SK-N-SH (cell line): ENCODE data around the gene APBB3. TPM values are rescaled to one million over a fixed set of nuclear protein-coding genes. Genes with fewer than 3 reads are reported as not detected.

Source experiments
- CTCF ChIA-PET: fragments of 300-600, 350-600 bp; formaldehyde crosslinking; extraction: SDS; loops from one replicate; lab custom pipeline; 2021; lab: Yijun Ruan, JAX
- POLR2A ChIA-PET: fragments of 350-600 bp; sonication (Branson Sonifier 250); formaldehyde crosslinking; extraction: SDS; loops from one replicate; lab custom pipeline; 2020; ENCODE audit warnings: antibody characterized with exemption, inconsistent platforms; lab: Yijun Ruan, JAX
- DNase-seq: peaks from one replicate; pipeline ENCODE4 v3.0.0; 2012
- H2AFZ ChIP-seq: fragments of 200-600 bp; sonication (generic); 2 replicates; pipeline ENCODE4 v1.8.1; 2016; ENCODE audit warnings: antibody characterized with exemption, mild to moderate bottlenecking, low read depth
- H3F3A ChIP-seq: fragments of 200-600 bp; sonication (generic); replicated peaks from 2 replicates; pipeline ENCODE3; 2016; ENCODE audit warnings: antibody characterized with exemption, mild to moderate bottlenecking; ENCODE audit not compliant: insufficient read depth
- H3K27ac ChIP-seq, 2 experiments: fragments of 200-500 bp in 1 of 2; fragments of 200-600 bp in 1 of 2; sonication (Bioruptor generic) in 1 of 2; sonication (generic), shearing (Covaris generic) in 1 of 2; 2 replicates each; pipeline versions ENCODE4 v1.5.1 to v1.6.1; 2014 to 2016; ENCODE audit warnings: low read depth in 2 of 2, inconsistent platforms in 1 of 2, low read length in 1 of 2, mild to moderate bottlenecking in 1 of 2, mixed read lengths in 1 of 2
- H3K27me3 ChIP-seq: fragments of 200-600 bp; sonication (generic), shearing (Covaris generic); 2 replicates; pipeline ENCODE4 v1.6.1; 2016; ENCODE audit warnings: mixed run types; ENCODE audit not compliant: insufficient read depth
- H3K36me3 ChIP-seq, 2 experiments: fragments of 200-500 bp in 1 of 2; fragments of 200-600 bp in 1 of 2; sonication (Bioruptor generic) in 1 of 2; sonication (generic) in 1 of 2; replicated peaks in 1 of 2; 2 replicates each; pipeline versions ENCODE3 to v1.5.1; 2014 to 2016; ENCODE audit warnings: low read length in 1 of 2, mild to moderate bottlenecking in 1 of 2; ENCODE audit not compliant: insufficient read depth in 2 of 2, control insufficient read depth in 1 of 2
- H3K4me1 ChIP-seq, 2 experiments: fragments of 200-500 bp in 1 of 2; fragments of 200-600 bp in 1 of 2; sonication (Bioruptor generic) in 1 of 2; sonication (generic), shearing (Covaris generic) in 1 of 2; 2 replicates each; pipeline versions ENCODE4 v1.5.1 to v1.6.1; 2014 to 2016; ENCODE audit warnings: low read depth in 1 of 2, low read length in 1 of 2, mixed run types in 1 of 2; ENCODE audit not compliant: insufficient read depth in 2 of 2, control insufficient read depth in 1 of 2
- H3K4me2 ChIP-seq: fragments of 200-600 bp; sonication (generic), shearing (Covaris generic); 2 replicates; pipeline ENCODE4 v1.6.1; 2017; ENCODE audit warnings: mixed run types
- H3K4me3 ChIP-seq, 2 experiments: fragments of 200-500 bp in 1 of 2; fragments of 200-600 bp in 1 of 2; sonication (Bioruptor generic) in 1 of 2; sonication (generic), shearing (Covaris generic) in 1 of 2; 2 replicates each; pipeline versions ENCODE4 v1.5.1 to v1.8.1; 2014 to 2016; ENCODE audit warnings: low read depth in 2 of 2, inconsistent platforms in 1 of 2, low read length in 1 of 2, mild to moderate bottlenecking in 1 of 2, mixed read lengths in 1 of 2, moderate library complexity in 1 of 2
- H3K79me2 ChIP-seq: fragments of 200-600 bp; sonication (generic); 2 replicates; pipeline ENCODE4 v1.8.1; 2017; ENCODE audit warnings: mild to moderate bottlenecking; ENCODE audit not compliant: insufficient read depth
- H3K9ac ChIP-seq: fragments of 200-600 bp; sonication (generic); 2 replicates; pipeline ENCODE4 v1.6.1; 2017; ENCODE audit warnings: mixed run types
- H3K9me2 ChIP-seq: fragments of 200-600 bp; sonication (generic); 2 replicates; pipeline ENCODE4 v1.6.1; 2017; ENCODE audit warnings: mixed run types
- H3K9me3 ChIP-seq: fragments of 200-600 bp; sonication (generic); 2 replicates; pipeline ENCODE4 v1.6.1; 2017; ENCODE audit warnings: mixed run types, mild to moderate bottlenecking, moderate library complexity
- H4K20me1 ChIP-seq: fragments of 200-600 bp; sonication (generic); 2 replicates; pipeline ENCODE4 v1.6.1; 2017; ENCODE audit warnings: mild to moderate bottlenecking, mixed run types; ENCODE audit not compliant: insufficient read depth
- EP300 ChIP-seq, 2 experiments: IDR thresholded peaks; 2 replicates each; pipeline versions ENCODE4 v1.4.0 to v1.6.1; 2012; ENCODE audit warnings: borderline replicate concordance in 1 of 2, low read depth in 1 of 2, low read length in 1 of 2
- EZH2phosphoT487 ChIP-seq: fragments of 200-600 bp; sonication (generic); IDR thresholded peaks from 2 replicates; pipeline ENCODE4 v1.6.1; 2017; ENCODE audit warnings: low read depth, mixed run types, mild to moderate bottlenecking, antibody characterized with exemption, moderate library complexity, borderline replicate concordance
- FOSL2 ChIP-seq: IDR thresholded peaks from 2 replicates; pipeline ENCODE4 v1.4.0; 2012; ENCODE audit warnings: low read depth, mild to moderate bottlenecking, moderate library complexity, borderline replicate concordance
- FOXJ3 ChIP-seq: sonication (generic); formaldehyde crosslinking; IDR thresholded peaks from 2 replicates; pipeline ENCODE4 v1.5.1; 2020; ENCODE audit warnings: mild to moderate bottlenecking, missing genetic modification reagents
- GATA2 ChIP-seq: sonication (generic); formaldehyde crosslinking; IDR thresholded peaks from 2 replicates; pipeline ENCODE4 v1.5.0; 2020; ENCODE audit warnings: mild to moderate bottlenecking, missing genetic modification reagents
- JUND ChIP-seq: IDR thresholded peaks from 2 replicates; pipeline ENCODE4 v1.4.0; 2012
- MEF2A ChIP-seq: IDR thresholded peaks from 2 replicates; pipeline ENCODE4 v1.4.0; 2012; ENCODE audit warnings: low read depth, borderline replicate concordance
- NRF1 ChIP-seq: IDR thresholded peaks from 2 replicates; pipeline ENCODE4 v1.6.1; 2012; ENCODE audit warnings: low read depth, mild to moderate bottlenecking, low read length
- POLR2AphosphoS5 ChIP-seq: IDR thresholded peaks from 2 replicates; pipeline ENCODE4 v1.6.1; 2012; ENCODE audit warnings: low read depth, low read length
- RAD21 ChIP-seq: IDR thresholded peaks from 2 replicates; pipeline ENCODE4 v1.6.1; 2012; ENCODE audit warnings: mild to moderate bottlenecking, low read length
- RCOR1 ChIP-seq: fragments of 150-350 bp; IDR thresholded peaks from 2 replicates; pipeline ENCODE4 v1.6.1; 2017; ENCODE audit warnings: antibody characterized with exemption, low read length
- RXRA ChIP-seq: IDR thresholded peaks from 2 replicates; pipeline ENCODE4 v1.4.0; 2012; ENCODE audit warnings: low read depth, mild to moderate bottlenecking, borderline replicate concordance
- SIN3A ChIP-seq: IDR thresholded peaks from 2 replicates; pipeline ENCODE4 v1.6.1; 2012; ENCODE audit warnings: low read depth, mild to moderate bottlenecking, low read length, moderate library complexity, borderline replicate concordance
- TEAD4 ChIP-seq: IDR thresholded peaks from 2 replicates; pipeline ENCODE4 v1.4.0; 2012; ENCODE audit warnings: mild to moderate bottlenecking, borderline replicate concordance; ENCODE audit not compliant: insufficient read depth
- whole genome bisulfite sequencing: methylation state at CpG from one replicate; pipeline ENCODE4 v1.1.6; 2017; ENCODE audit warnings: low lambda C conversion rate; 5-methylcytosine and 5-hydroxymethylcytosine counted together
- polyA plus RNA-seq, 3 experiments: library from polyadenylated mRNA; depleted of rRNA; stranded (reverse); fragments of >200 nt; gene quantifications; 2 replicates each; pipeline ENCODE4 v1.2.3, GENCODE V29; 2012
- TF ChIP-seq, protein P1 (sequence below): IDR thresholded peaks from 2 replicates; pipeline ENCODE4; 2012
- TF ChIP-seq, protein P2 (sequence below): IDR thresholded peaks from 2 replicates; pipeline ENCODE4 v1.4.0; 2012; ENCODE audit warnings: low read depth, borderline replicate concordance
- TF ChIP-seq, protein P3 (sequence below): IDR thresholded peaks from 2 replicates; pipeline ENCODE4 v1.4.0; 2012; ENCODE audit warnings: low read depth, borderline replicate concordance
- TF ChIP-seq, protein P4 (sequence below): fragments of 200-600 bp; sonication (generic); IDR thresholded peaks from 2 replicates; pipeline ENCODE4 v1.6.1; 2017; ENCODE audit warnings: antibody characterized with exemption, mild to moderate bottlenecking, moderate library complexity

The APBB3 gene
- polyA plus RNA-seq, 1 of the 3 experiments (the other 2 are of a cell fraction) = 36.0 TPM

DNA sequence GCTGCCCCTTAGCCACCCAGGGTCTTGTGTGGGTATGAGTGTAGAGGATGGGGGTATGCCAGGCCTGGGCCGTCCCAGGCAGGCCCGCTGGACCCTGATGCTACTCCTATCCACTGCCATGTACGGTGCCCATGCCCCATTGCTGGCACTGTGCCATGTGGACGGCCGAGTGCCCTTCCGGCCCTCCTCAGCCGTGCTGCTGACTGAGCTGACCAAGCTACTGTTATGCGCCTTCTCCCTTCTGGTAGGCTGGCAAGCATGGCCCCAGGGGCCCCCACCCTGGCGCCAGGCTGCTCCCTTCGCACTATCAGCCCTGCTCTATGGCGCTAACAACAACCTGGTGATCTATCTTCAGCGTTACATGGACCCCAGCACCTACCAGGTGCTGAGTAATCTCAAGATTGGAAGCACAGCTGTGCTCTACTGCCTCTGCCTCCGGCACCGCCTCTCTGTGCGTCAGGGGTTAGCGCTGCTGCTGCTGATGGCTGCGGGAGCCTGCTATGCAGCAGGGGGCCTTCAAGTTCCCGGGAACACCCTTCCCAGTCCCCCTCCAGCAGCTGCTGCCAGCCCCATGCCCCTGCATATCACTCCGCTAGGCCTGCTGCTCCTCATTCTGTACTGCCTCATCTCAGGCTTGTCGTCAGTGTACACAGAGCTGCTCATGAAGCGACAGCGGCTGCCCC lies 2.9 kb upstream of the APBB3 start:
- peaks cover 8 to 25% of the 10 kb centered on the region in 2 experiments for H3K36me3 ChIP-seq
- H3K79me2 ChIP-seq = peaks cover 28% of the 10 kb centered on the region
- H3K9me2 ChIP-seq = no peaks in the 10 kb centered on the region
- no peak overlapping the region for H3K4me3 ChIP-seq
- no peaks in the 10 kb centered on the region for H3K9me3 ChIP-seq
- ChIA-PET CTCF (interaction anchor here (0.6 to 0.8 kb wide), 2 partner anchors 31 to 328 kb away, joined by 3 read pairs; no protein-coding TSS in a partner anchor), POLR2A (interaction anchor here (1.4 kb wide), 1 partner anchor 9 kb away, joined by 4 read pairs; no protein-coding TSS in a partner anchor)
- no peaks in the 10 kb centered on the region for H4K20me1 ChIP-seq
- WGBS = 90% methylated on average over 18 of the region's 22 CpGs
- no peaks in the 10 kb centered on the region for H3K27me3 ChIP-seq
- no peak overlapping the region for H2AFZ ChIP-seq
- H3K4me1 ChIP-seq = peaks cover 3 to 19% of the 10 kb centered on the region in 2 experiments; a peak in 1 of 4 replicates
- TF ChIP-seq POLR2AphosphoS5 = no peak
- no peak for TF ChIP-seq FOSL2
- TF ChIP-seq FOXJ3 (CRISPR knock-in tag) = no peak
- TF ChIP-seq NRF1 = no peak
- no peak for TF ChIP-seq EP300 (IDR thresholded peaks at IDR 0.05; ENCODE audit: borderline replicate concordance in 1 of 2, low read depth in 1 of 2, low read length in 1 of 2)
- no peak for TF ChIP-seq RAD21
- TF ChIP-seq, protein P1, sequence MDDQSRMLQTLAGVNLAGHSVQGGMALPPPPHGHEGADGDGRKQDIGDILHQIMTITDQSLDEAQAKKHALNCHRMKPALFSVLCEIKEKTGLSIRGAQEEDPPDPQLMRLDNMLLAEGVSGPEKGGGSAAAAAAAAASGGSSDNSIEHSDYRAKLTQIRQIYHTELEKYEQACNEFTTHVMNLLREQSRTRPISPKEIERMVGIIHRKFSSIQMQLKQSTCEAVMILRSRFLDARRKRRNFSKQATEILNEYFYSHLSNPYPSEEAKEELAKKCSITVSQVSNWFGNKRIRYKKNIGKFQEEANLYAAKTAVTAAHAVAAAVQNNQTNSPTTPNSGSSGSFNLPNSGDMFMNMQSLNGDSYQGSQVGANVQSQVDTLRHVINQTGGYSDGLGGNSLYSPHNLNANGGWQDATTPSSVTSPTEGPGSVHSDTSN = no peak
- no peak for TF ChIP-seq GATA2 (CRISPR knock-in tag)
- no peak for TF ChIP-seq TEAD4
- no peak for TF ChIP-seq RCOR1
- TF ChIP-seq RXRA = no peak
- TF ChIP-seq, protein P2, sequence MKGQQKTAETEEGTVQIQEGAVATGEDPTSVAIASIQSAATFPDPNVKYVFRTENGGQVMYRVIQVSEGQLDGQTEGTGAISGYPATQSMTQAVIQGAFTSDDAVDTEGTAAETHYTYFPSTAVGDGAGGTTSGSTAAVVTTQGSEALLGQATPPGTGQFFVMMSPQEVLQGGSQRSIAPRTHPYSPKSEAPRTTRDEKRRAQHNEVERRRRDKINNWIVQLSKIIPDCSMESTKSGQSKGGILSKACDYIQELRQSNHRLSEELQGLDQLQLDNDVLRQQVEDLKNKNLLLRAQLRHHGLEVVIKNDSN = no peak
- TF ChIP-seq, protein P3, sequence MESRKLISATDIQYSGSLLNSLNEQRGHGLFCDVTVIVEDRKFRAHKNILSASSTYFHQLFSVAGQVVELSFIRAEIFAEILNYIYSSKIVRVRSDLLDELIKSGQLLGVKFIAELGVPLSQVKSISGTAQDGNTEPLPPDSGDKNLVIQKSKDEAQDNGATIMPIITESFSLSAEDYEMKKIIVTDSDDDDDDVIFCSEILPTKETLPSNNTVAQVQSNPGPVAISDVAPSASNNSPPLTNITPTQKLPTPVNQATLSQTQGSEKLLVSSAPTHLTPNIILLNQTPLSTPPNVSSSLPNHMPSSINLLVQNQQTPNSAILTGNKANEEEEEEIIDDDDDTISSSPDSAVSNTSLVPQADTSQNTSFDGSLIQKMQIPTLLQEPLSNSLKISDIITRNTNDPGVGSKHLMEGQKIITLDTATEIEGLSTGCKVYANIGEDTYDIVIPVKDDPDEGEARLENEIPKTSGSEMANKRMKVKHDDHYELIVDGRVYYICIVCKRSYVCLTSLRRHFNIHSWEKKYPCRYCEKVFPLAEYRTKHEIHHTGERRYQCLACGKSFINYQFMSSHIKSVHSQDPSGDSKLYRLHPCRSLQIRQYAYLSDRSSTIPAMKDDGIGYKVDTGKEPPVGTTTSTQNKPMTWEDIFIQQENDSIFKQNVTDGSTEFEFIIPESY = no peak
- TF ChIP-seq MEF2A = no peak
- TF ChIP-seq, protein P4, sequence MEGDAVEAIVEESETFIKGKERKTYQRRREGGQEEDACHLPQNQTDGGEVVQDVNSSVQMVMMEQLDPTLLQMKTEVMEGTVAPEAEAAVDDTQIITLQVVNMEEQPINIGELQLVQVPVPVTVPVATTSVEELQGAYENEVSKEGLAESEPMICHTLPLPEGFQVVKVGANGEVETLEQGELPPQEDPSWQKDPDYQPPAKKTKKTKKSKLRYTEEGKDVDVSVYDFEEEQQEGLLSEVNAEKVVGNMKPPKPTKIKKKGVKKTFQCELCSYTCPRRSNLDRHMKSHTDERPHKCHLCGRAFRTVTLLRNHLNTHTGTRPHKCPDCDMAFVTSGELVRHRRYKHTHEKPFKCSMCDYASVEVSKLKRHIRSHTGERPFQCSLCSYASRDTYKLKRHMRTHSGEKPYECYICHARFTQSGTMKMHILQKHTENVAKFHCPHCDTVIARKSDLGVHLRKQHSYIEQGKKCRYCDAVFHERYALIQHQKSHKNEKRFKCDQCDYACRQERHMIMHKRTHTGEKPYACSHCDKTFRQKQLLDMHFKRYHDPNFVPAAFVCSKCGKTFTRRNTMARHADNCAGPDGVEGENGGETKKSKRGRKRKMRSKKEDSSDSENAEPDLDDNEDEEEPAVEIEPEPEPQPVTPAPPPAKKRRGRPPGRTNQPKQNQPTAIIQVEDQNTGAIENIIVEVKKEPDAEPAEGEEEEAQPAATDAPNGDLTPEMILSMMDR = no peak
- no peak for TF ChIP-seq SIN3A
- TF ChIP-seq JUND = no peak
- no peak for TF ChIP-seq EZH2phosphoT487
- H3K9ac ChIP-seq = no peak overlapping the region
- no peak overlapping the region for H3K4me2 ChIP-seq
- peaks cover 5% of the 10 kb centered on the region for H3F3A ChIP-seq
- no peak for DNase-seq
- H3K27ac ChIP-seq = no peak overlapping the region
